Fibroblast of villous mesenchyme (primary cell): ENCODE results near the gene ZNF423. TPM values are rescaled to one million over a fixed set of nuclear protein-coding genes. Genes with fewer than 3 reads are reported as not detected.

ENCODE experiments used
- DNase-seq: peaks from one replicate; pipeline ENCODE4 v3.0.0-alpha.2; 2010; ENCODE audit warnings: low read depth
- H3K4me3 ChIP-seq: 2 replicates; pipeline ENCODE4 v1.5.1; 2011; ENCODE audit warnings: low read depth, mild to moderate bottlenecking, low read length
- total RNA-seq: library from RNA; depleted of rRNA; stranded (reverse); fragments of >200 nt; gene quantifications from 2 replicates; pipeline ENCODE4 v1.2.3, GENCODE V29; 2012
- TF ChIP-seq, protein P1 (sequence below): IDR thresholded peaks from 2 replicates; pipeline ENCODE4 v1.5.1; 2012; ENCODE audit warnings: low read depth, mild to moderate bottlenecking, low read length; ENCODE audit not compliant: insufficient read depth

The ZNF423 gene
- total RNA-seq, 1 donor = 0.43 TPM

- TF ChIP-seq, protein P1, sequence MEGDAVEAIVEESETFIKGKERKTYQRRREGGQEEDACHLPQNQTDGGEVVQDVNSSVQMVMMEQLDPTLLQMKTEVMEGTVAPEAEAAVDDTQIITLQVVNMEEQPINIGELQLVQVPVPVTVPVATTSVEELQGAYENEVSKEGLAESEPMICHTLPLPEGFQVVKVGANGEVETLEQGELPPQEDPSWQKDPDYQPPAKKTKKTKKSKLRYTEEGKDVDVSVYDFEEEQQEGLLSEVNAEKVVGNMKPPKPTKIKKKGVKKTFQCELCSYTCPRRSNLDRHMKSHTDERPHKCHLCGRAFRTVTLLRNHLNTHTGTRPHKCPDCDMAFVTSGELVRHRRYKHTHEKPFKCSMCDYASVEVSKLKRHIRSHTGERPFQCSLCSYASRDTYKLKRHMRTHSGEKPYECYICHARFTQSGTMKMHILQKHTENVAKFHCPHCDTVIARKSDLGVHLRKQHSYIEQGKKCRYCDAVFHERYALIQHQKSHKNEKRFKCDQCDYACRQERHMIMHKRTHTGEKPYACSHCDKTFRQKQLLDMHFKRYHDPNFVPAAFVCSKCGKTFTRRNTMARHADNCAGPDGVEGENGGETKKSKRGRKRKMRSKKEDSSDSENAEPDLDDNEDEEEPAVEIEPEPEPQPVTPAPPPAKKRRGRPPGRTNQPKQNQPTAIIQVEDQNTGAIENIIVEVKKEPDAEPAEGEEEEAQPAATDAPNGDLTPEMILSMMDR = no peak
- DNase-seq = no peak
- H3K4me3 ChIP-seq = no peak overlapping the region
These were observed 325.4 kb downstream of the ZNF423 start for GRCh38 chr16:49530427-49530970.

GRCh38 chr16:49529411-49530045, 326.4 kb downstream of the ZNF423 start:
- TF ChIP-seq, protein P1 = no peak
- DNase-seq = no peak
- H3K4me3 ChIP-seq = no peak overlapping the region

- TF ChIP-seq, protein P1 = no peak
- DNase-seq = no peak
- no peak overlapping the region for H3K4me3 ChIP-seq
These were observed 327.0 kb downstream of the ZNF423 start for GRCh38 chr16:49528866-49529288.

DNA sequence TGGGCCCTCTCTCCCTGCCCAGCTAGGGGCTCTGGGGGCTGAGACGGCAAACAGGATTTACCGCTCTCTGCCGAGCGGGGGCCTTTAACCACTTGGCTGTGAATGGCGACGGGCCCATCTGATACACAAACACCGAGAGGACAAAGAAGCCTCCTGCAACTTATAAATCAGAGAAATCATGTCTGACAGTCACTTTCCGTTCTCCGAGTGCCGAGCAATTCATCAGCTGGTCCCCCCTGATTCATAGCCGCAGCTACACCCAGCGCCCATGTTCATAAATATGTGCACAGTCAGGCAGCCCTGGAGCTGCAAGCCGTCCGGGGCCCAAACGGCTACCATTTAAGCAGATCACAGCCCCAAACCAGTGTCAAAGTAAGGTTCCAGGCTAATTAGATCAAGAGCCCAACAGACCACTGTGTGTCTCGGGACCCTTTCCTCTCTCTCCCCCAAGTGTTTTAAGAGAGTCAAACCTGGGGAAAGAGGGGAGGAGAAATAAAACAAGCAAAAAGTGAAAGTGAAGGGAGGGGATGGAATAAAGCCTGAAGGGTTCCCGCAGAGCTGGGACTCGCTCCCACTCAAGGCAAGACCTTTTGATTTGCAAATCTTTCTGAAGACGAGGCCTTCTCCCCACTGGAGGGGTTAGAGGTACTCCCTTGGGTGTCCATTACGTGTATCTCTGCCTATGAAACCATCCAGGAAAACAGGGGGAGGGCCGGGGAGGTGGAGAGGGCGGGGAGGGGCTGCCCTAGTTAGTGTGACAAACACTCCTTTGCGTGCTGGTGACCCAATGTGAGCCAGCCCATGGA, 327.6 kb downstream of the ZNF423 start:
- DNase-seq = no peak
- H3K4me3 ChIP-seq = no peak overlapping the region
- TF ChIP-seq, protein P1 = no peak

- TF ChIP-seq, protein P1 = no peak
- no peak for DNase-seq
- H3K4me3 ChIP-seq = no peak overlapping the region
These were observed 328.3 kb downstream of the ZNF423 start for GRCh38 chr16:49527611-49528010.

- TF ChIP-seq, protein P1 = no peak
- DNase-seq = no peak
- no peak overlapping the region for H3K4me3 ChIP-seq
These were observed 329.0 kb downstream of the ZNF423 start for GRCh38 chr16:49526860-49527365.
